ENCODE measurements around the gene WFDC1. TPM values are rescaled to one million over a fixed set of nuclear protein-coding genes. Genes with fewer than 3 reads are reported as not detected.

WFDC1 gene
- polyA plus RNA-seq: not detected

GRCh38 chr16:84294531-84295142 lies at the start of gene WFDC1:
Gene WFDC1 (plus strand): TSS chr16:84294878. CDS start chr16:84294972, 94 bp downstream.
- peak within 1 kb of the TSS in 1 of 4 donors; percentile 70 for H3K4me3 Mint-ChIP-seq
- no peak within 1 kb of the TSS for H3K27ac Mint-ChIP-seq
- H3K4me1 Mint-ChIP-seq: peaks cover 0 to 4% (median 3%) of the 10 kb centered on the region in 3 donors
- H3K36me3 Mint-ChIP-seq: no peaks in the 10 kb centered on the region
- H3K27me3 Mint-ChIP-seq: peaks cover 41% of the 10 kb centered on the region
- no peaks in the 10 kb centered on the region for H3K9me3 Mint-ChIP-seq

GRCh38 chr16:84245956-84246678 lies 48.6 kb upstream of the WFDC1 start:
- Mint-ChIP-seq H3K27me3 (peaks cover 15% of the 10 kb centered on the region), H3K9me3 (peaks cover 0 to 7% (median 4%) of the 10 kb centered on the region in 3 donors), H3K4me3 (no peak overlapping the region), H3K27ac (no peak overlapping the region), H3K4me1 (no peaks in the 10 kb centered on the region), H3K36me3 (peaks cover 2% of the 10 kb centered on the region)

- peaks cover 0 to 7% (median 7%) of the 10 kb centered on the region in 3 donors for H3K9me3 Mint-ChIP-seq
- H3K4me1 Mint-ChIP-seq: no peaks in the 10 kb centered on the region
- H3K36me3 Mint-ChIP-seq: peaks cover 2% of the 10 kb centered on the region
- no peak overlapping the region for H3K4me3 Mint-ChIP-seq
- H3K27me3 Mint-ChIP-seq: peaks cover 11% of the 10 kb centered on the region
- no peak overlapping the region for H3K27ac Mint-ChIP-seq
Measured at GRCh38 chr16:84246679-84247077, 48.0 kb upstream of the WFDC1 start.

- Mint-ChIP-seq H3K27ac (no peak overlapping the region), H3K4me1 (no peaks in the 10 kb centered on the region), H3K9me3 (peaks cover 0 to 7% (median 7%) of the 10 kb centered on the region in 3 donors), H3K4me3 (no peak overlapping the region), H3K27me3 (peaks cover 13% of the 10 kb centered on the region), H3K36me3 (peaks cover 2% of the 10 kb centered on the region)
Measured at GRCh38 chr16:84247331-84247730, 47.3 kb upstream of the WFDC1 start.

- peaks cover 10% of the 10 kb centered on the region for H3K27me3 Mint-ChIP-seq
- peaks cover 0 to 7% (median 7%) of the 10 kb centered on the region in 3 donors for H3K9me3 Mint-ChIP-seq
- H3K36me3 Mint-ChIP-seq: peaks cover 2% of the 10 kb centered on the region
- no peak overlapping the region for H3K27ac Mint-ChIP-seq
- H3K4me3 Mint-ChIP-seq: no peak overlapping the region
- no peaks in the 10 kb centered on the region for H3K4me1 Mint-ChIP-seq
Measured at GRCh38 chr16:84247844-84248243, 46.8 kb upstream of the WFDC1 start.

GRCh38 chr16:84252184-84252583 lies 42.5 kb upstream of the WFDC1 start:
- no peak overlapping the region for H3K27ac Mint-ChIP-seq
- peaks cover 2% of the 10 kb centered on the region for H3K36me3 Mint-ChIP-seq
- peaks cover 0 to 7% (median 0%) of the 10 kb centered on the region in 3 donors for H3K9me3 Mint-ChIP-seq
- H3K4me1 Mint-ChIP-seq: peaks cover 0 to 3% (median 2%) of the 10 kb centered on the region in 3 donors
- H3K4me3 Mint-ChIP-seq: no peak overlapping the region
- peaks cover 6% of the 10 kb centered on the region for H3K27me3 Mint-ChIP-seq

GRCh38 chr16:84253173-84253572 lies 41.5 kb upstream of the WFDC1 start:
- Mint-ChIP-seq H3K4me3 (no peak overlapping the region), H3K27ac (no peak overlapping the region), H3K36me3 (no peaks in the 10 kb centered on the region), H3K4me1 (peaks cover 0 to 3% (median 2%) of the 10 kb centered on the region in 3 donors), H3K27me3 (peaks cover 10% of the 10 kb centered on the region), H3K9me3 (peaks cover 0 to 7% (median under 1%) of the 10 kb centered on the region in 3 donors)

- Mint-ChIP-seq H3K27ac (peak overlapping the region in 1 of 3 donors; percentile 7), H3K36me3 (no peaks in the 10 kb centered on the region), H3K27me3 (peaks cover 12% of the 10 kb centered on the region), H3K9me3 (peaks cover 0 to 9% (median 4%) of the 10 kb centered on the region in 3 donors), H3K4me3 (no peak overlapping the region), H3K4me1 (peaks cover 0 to 3% (median 2%) of the 10 kb centered on the region in 3 donors)
Measured at GRCh38 chr16:84254062-84254461, 40.6 kb upstream of the WFDC1 start.

GRCh38 chr16:84255050-84255810 lies 39.4 kb upstream of the WFDC1 start:
- H3K4me1 Mint-ChIP-seq: peaks cover 0 to 3% (median 2%) of the 10 kb centered on the region in 3 donors

GRCh38 chr16:84258266-84258665 lies 36.4 kb upstream of the WFDC1 start:
- Mint-ChIP-seq H3K27me3 (peaks cover 10% of the 10 kb centered on the region), H3K4me1 (peaks cover 0 to 3% (median 2%) of the 10 kb centered on the region in 3 donors), H3K27ac (peak overlapping the region in 1 of 3 donors; percentile 5), H3K4me3 (peak overlapping the region in 1 of 4 donors; percentile 56), H3K9me3 (peaks cover 0 to 7% (median 4%) of the 10 kb centered on the region in 3 donors), H3K36me3 (no peaks in the 10 kb centered on the region)

More at GRCh38 chr16:84255050-84255810, 39.4 kb upstream of the WFDC1 start:
- no peak overlapping the region for H3K4me3 Mint-ChIP-seq
- peaks cover 0 to 9% (median 4%) of the 10 kb centered on the region in 3 donors for H3K9me3 Mint-ChIP-seq
- no peaks in the 10 kb centered on the region for H3K36me3 Mint-ChIP-seq
- H3K27ac Mint-ChIP-seq: peak overlapping the region in 1 of 3 donors; percentile 52
- peaks cover 13% of the 10 kb centered on the region for H3K27me3 Mint-ChIP-seq

- peaks cover 0 to 5% (median 4%) of the 10 kb centered on the region in 3 donors for H3K9me3 Mint-ChIP-seq
- H3K4me1 Mint-ChIP-seq: no peaks in the 10 kb centered on the region
- H3K27ac Mint-ChIP-seq: no peak overlapping the region
- no peak overlapping the region for H3K4me3 Mint-ChIP-seq
- no peaks in the 10 kb centered on the region for H3K36me3 Mint-ChIP-seq
- peaks cover 10% of the 10 kb centered on the region for H3K27me3 Mint-ChIP-seq
Measured at GRCh38 chr16:84259691-84260090, 35.0 kb upstream of the WFDC1 start.

GRCh38 chr16:84260766-84261554 lies 33.7 kb upstream of the WFDC1 start:
- Mint-ChIP-seq H3K4me1 (no peaks in the 10 kb centered on the region), H3K36me3 (no peaks in the 10 kb centered on the region), H3K27me3 (peaks cover 13% of the 10 kb centered on the region), H3K4me3 (no peak overlapping the region), H3K9me3 (peaks cover 0 to 4% (median 2%) of the 10 kb centered on the region in 3 donors), H3K27ac (no peak overlapping the region)

GRCh38 chr16:84262031-84262430 lies 32.6 kb upstream of the WFDC1 start:
- H3K4me3 Mint-ChIP-seq: no peak overlapping the region
- no peaks in the 10 kb centered on the region for H3K36me3 Mint-ChIP-seq
- no peak overlapping the region for H3K27ac Mint-ChIP-seq
- no peaks in the 10 kb centered on the region for H3K4me1 Mint-ChIP-seq
- peaks cover 13% of the 10 kb centered on the region for H3K27me3 Mint-ChIP-seq
- peaks cover 0 to 4% (median 2%) of the 10 kb centered on the region in 3 donors for H3K9me3 Mint-ChIP-seq

GRCh38 chr16:84262939-84263338 lies 31.7 kb upstream of the WFDC1 start:
- Mint-ChIP-seq H3K4me1 (no peaks in the 10 kb centered on the region), H3K27me3 (peaks cover 10% of the 10 kb centered on the region), H3K9me3 (peaks cover 0 to 4% (median 2%) of the 10 kb centered on the region in 3 donors), H3K27ac (no peak overlapping the region), H3K4me3 (no peak overlapping the region), H3K36me3 (no peaks in the 10 kb centered on the region)
